Pancreas (tissue), 10 donors: ENCODE data around the gene SETD9. TPM values are rescaled to one million over a fixed set of nuclear protein-coding genes. Genes with fewer than 3 reads are reported as not detected.

Experiments used
- ATAC-seq, 4 donors: fragments of 200-7000 bp; cut with Tn5 transposase; one replicate each; pipeline versions ENCODE4 v1.8.0 to v1.9.1; 2020; ENCODE audit warnings: mild to moderate bottlenecking in 4 of 4, moderate library complexity in 4 of 4
- DNase-seq, 6 donors: peaks; one replicate each; pipeline ENCODE4 v3.0.0-alpha.2; 2020
- FAIRE-seq: peaks from 2 replicates; lab custom pipeline; 2012; peaks lifted over from hg19 to GRCh38; lab: Jason Lieb, UNC
- H3K27ac ChIP-seq, 4 donors: fragments of 200-600 bp; sonication (generic); 1 replicate in 3 of 4; 2 replicates in 1 of 4; pipeline versions ENCODE4 v1.5.0 to v1.8.0; 2020
- H3K27me3 ChIP-seq, 4 donors: fragments of 200-600 bp; one replicate each; pipeline ENCODE4 v1.8.0; 2021
- H3K36me3 ChIP-seq, 3 donors: fragments of 200-600 bp; sonication (generic) in 1 of 3; one replicate each; pipeline versions ENCODE4 v1.5.0 to v1.8.0; 2020 to 2021
- H3K4me1 ChIP-seq, 3 donors: fragments of 200-600 bp; one replicate each; pipeline ENCODE4 v1.8.0; 2021
- H3K4me3 ChIP-seq, 4 donors: fragments of 200-600 bp; sonication (generic) in 2 of 4; one replicate each; pipeline versions ENCODE4 v1.5.0 to v1.8.0; 2020 to 2021
- H3K9me3 ChIP-seq, 4 donors: fragments of 200-600 bp; one replicate each; pipeline ENCODE4 v1.8.0; 2021
- WGBS, 2 donors: extraction: QIAGEN DNeasy Blood & Tissue Kit; methylation state at CpG; one replicate each; pipeline ENCODE4 v1.1.7; 2013; 5-methylcytosine and 5-hydroxymethylcytosine counted together
- intact Hi-C, 3 donors: fragments of 100-400 bp; cut with DNase I; formaldehyde crosslinking; loops; one replicate each; pipeline versions ENCODE4 v1.11.1 to v1.14.2; 2022
- polyA plus RNA-seq, 2 donors: library from polyadenylated mRNA; stranded (reverse); fragments of 200-250 nt; gene quantifications; one replicate each; pipeline ENCODE4 v1.2.3, GENCODE V29; 2013
- total RNA-seq, 6 donors: library from RNA; stranded (reverse); fragmentation: NEBNext Ultra II Directional in 4 of 6; extraction: Animal tissue kit (Norgen Biotek cat#: 25700) in 4 of 6; gene quantifications; one replicate each; pipeline versions ENCODE4 v1.2.1 to v1.2.4, GENCODE V29; 2021 to 2023
- TF ChIP-seq, protein P1 (sequence below), 4 donors: fragments of 200-600 bp; sonication (generic) in 3 of 4; IDR thresholded peaks; one replicate each; pipeline versions ENCODE4 v1.5.0 to v1.8.0; 2021; ENCODE audit warnings: antibody characterized with exemption in 4 of 4
- donor health status: healthy with polysubstance abuse.
- donor health status: DM: no; HTN: no; CAD: no; lungs with moderate emphysema.
- donor health status: DM: no; HTN: no; CAD: no.
- donor health status: control.
- donor health status: control.
- donor health status: Bipolar disorder and iron deficiency.
- donor health status: DM: yes; HTN: yes; CAD: no.
- donor health status: DM: no; HTN: no; CAD: no.
- donor health status: DM: no; HTN: no; CAD: no.
- donor health status: DM: yes; HTN: yes; CAD: no.

The SETD9 gene
- total and polyA plus RNA-seq, 8 donors: 4.6 to 9.7 (median 6.5) TPM

GRCh38 chr5:56963246-56963645 lies 53.9 kb downstream of the SETD9 start:
- TF ChIP-seq, protein P1, sequence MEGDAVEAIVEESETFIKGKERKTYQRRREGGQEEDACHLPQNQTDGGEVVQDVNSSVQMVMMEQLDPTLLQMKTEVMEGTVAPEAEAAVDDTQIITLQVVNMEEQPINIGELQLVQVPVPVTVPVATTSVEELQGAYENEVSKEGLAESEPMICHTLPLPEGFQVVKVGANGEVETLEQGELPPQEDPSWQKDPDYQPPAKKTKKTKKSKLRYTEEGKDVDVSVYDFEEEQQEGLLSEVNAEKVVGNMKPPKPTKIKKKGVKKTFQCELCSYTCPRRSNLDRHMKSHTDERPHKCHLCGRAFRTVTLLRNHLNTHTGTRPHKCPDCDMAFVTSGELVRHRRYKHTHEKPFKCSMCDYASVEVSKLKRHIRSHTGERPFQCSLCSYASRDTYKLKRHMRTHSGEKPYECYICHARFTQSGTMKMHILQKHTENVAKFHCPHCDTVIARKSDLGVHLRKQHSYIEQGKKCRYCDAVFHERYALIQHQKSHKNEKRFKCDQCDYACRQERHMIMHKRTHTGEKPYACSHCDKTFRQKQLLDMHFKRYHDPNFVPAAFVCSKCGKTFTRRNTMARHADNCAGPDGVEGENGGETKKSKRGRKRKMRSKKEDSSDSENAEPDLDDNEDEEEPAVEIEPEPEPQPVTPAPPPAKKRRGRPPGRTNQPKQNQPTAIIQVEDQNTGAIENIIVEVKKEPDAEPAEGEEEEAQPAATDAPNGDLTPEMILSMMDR (IDR thresholded peaks at IDR 0.05): no peak
- Histone ChIP-seq H3K4me1 (no peaks in the 10 kb centered on the region), H3K27ac (no peak overlapping the region), H3K36me3 (no peaks in the 10 kb centered on the region), H3K27me3 (no peaks in the 10 kb centered on the region), H3K4me3 (no peak overlapping the region), H3K9me3 (no peaks in the 10 kb centered on the region)
- FAIRE-seq: no peak
- 69 to 81% methylated on average over 5 of the region's 5 CpGs for WGBS, 2 donors
- ATAC-seq: no peak
- intact Hi-C loops: no loop called here
- DNase-seq: no peak

DNA sequence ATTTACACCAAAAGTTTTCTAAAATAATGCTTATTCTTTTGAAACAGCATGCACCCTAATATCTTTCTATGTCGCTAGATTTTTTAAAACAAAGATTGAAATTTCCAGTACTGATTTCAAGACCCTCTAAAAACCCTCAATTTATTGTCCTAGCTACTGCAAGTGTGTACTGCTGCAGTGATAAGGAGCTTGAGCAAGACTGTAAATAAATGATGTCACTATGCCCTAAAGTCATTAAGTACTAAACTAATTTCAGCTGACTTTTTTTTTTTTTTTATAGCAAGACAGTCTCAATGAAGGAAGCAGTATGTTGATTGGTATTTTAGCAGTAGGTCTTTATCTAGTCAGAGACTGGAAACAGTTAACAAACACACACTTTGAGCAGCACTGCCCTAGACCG lies 54.8 kb downstream of the SETD9 start:
- no peaks in the 10 kb centered on the region for H3K4me1 ChIP-seq
- 79 to 88% methylated on average over 2 of the region's 2 CpGs for WGBS, 2 donors
- H3K9me3 ChIP-seq: no peaks in the 10 kb centered on the region
- no peak overlapping the region for H3K4me3 ChIP-seq
- ATAC-seq (no peak), DNase-seq (no peak), FAIRE-seq (no peak)
- no peaks in the 10 kb centered on the region for H3K27me3 ChIP-seq
- no peak overlapping the region for H3K27ac ChIP-seq
- no peaks in the 10 kb centered on the region for H3K36me3 ChIP-seq
- TF ChIP-seq, protein P1 (IDR thresholded peaks at IDR 0.05): no peak
- intact Hi-C loops: no loop called here

Other genes starting within 250 kb of the SETD9 start
- 10 to 100 TPM; 11.4 to 28.7 (median 12.7) TPM for gene MAP3K1, start 94.0 kb upstream of the SETD9 start, total RNA-seq
- 10 to 100 TPM in 1 of 2 donors, 1 to 10 TPM in 1; 5.4 to 10.1 TPM for gene MAP3K1, start 94.0 kb upstream of the SETD9 start, polyA plus RNA-seq
- 10 to 100 TPM in 2 of 6 donors, 1 to 10 TPM in 4; 7.3 to 16.3 (median 8.6) TPM for gene MIER3, start 42.5 kb downstream of the SETD9 start, total RNA-seq
- gene MIER3, start 42.5 kb downstream of the SETD9 start, polyA plus RNA-seq: 1 to 10 TPM; 3.8 to 6.7 TPM